HG03045 (cell line): ENCODE results near the gene CFAP161.

ENCODE experiments used
- ATAC-seq: cut with Tn5 transposase; IDR thresholded peaks from one replicate; pipeline ENCODE4 v1.9.1; 2021; ENCODE audit warnings: mild to moderate bottlenecking, moderate library complexity; ENCODE audit not compliant: unreplicated experiment

CFAP161 gene, protein sequence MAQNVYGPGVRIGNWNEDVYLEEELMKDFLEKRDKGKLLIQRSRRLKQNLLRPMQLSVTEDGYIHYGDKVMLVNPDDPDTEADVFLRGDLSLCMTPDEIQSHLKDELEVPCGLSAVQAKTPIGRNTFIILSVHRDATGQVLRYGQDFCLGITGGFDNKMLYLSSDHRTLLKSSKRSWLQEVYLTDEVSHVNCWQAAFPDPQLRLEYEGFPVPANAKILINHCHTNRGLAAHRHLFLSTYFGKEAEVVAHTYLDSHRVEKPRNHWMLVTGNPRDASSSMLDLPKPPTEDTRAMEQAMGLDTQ

DNA sequence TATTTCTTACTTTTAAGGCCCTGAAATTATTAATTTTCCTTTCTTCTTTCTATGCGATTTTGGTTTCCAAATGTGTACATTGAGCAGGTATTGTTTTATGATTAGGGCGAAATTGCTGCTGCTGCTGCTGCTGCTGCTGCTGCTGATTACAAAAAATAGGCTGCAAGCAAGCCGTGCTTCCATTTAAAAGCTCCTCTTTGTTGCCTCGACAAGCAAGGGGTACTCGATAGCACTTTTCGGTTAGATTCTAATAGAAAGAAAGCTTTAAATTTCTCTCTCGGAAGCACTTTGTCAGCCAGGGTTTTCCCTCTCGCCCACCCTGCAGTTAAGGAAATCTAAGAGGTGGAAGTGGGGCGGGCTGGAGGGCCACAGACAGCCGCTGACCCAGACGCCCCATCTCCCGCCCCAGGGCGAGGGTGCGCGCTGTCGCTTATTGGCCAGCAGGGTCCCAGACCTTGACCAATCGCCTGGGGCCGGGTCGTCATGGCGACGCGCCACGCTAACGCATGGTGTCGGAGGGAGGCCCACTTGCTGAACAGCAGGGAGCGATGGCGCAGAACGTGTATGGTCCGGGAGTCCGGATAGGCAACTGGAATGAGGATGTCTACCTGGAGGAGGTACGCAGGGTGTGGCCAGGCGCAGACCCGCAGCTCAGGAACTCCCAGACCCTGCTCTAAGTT, at the start of gene CFAP161:
Gene CFAP161 (plus strand): TSS at position 489 of the 680 bp plus-strand sequence. CDS start 60 bp downstream, at position 549.
- no peak for ATAC-seq

DNA sequence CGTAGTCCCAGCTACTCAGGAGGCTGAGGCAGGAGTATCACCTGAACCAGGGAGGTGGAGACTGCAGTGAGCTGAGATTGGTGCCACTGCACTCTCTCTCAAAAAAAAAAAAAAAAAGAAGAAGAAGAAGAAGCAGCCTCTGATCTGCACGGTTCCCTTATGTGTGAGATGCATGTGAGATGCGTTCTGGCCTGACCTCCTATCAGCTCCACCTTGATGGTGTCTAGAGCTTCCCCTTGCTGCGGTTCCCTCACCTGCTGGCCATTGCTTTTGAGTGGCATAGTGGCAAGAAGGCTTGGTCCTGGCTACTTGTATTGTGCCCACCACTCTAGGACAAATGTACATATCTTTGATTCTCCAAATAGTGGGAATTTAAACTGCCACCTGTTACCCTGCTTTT, 49.4 kb upstream of the CFAP161 start:
- no peak for ATAC-seq

DNA sequence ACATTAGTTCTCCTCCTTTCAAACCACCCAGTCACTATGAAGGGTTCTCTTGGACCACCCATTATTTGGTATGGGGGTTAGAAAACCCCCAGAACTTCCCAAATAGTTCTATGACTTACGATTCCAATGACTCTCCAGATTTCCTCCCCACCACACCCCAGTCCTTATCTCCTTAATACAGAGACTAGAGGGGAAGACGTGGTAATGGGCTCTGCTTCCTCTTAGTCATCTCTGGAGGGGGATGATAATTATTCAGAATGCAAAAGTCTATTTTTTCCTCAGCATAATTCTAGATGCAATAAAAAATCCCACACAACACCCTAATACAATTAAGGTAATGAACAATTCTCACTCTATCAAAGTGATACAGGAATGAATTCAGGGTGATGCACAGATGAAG, 48.9 kb upstream of the CFAP161 start:
- no peak for ATAC-seq

DNA sequence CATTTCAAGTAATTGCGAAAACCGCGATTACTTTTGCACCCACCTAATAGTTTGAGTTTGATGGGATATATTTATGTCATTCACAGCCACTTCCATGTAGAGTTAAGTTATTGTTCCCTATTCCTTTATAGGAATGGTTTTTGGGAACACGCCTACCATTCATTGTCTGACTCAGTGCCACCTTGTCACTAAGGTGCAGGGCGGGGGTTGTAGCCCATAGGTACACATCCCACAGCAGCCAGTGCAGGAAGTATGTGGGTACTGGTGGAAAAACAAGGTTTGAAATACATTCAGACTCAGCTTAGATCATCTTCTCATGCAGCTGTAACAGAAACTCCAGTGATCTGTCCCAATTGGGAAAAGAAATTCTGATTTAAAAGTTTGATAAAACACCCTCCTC, 48.2 kb upstream of the CFAP161 start:
- no peak for ATAC-seq

DNA sequence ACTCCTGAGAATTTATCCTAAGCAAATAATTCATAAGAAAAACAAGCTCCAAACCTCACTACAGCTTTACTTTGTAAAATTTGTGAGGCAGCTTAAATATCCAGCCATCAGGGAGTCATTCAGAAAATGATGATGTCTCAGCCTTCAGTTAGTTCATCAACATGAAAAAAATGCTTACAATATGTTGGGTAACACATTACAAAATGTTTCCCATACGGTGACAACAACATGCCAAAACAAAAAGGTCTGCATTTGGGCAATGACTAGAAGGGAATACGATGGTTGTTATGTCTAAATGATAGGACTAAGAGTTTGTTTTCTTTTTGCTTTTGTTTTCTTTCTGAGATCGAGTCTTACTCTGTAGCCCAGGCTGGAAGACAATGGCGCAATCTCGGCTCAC, 47.0 kb upstream of the CFAP161 start:
- ATAC-seq = no peak

DNA sequence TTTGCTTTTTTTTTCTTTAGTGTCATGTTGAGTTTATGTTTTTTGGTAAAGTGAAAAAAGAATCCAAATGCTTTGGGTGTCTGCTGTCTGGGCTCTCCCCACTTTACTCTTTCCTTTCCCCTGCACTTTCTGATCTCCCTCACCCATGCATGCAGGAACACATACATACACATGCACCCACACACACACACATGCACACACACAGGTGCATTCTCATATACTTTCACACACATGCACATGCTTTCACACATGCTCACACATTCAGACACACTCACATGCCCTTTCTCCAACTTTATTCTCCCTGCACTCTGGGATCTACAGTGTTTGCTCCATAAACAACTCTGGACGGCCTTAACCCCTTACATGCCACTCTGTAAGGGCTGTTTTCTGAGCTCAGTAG, 46.4 kb upstream of the CFAP161 start:
- no peak for ATAC-seq

DNA sequence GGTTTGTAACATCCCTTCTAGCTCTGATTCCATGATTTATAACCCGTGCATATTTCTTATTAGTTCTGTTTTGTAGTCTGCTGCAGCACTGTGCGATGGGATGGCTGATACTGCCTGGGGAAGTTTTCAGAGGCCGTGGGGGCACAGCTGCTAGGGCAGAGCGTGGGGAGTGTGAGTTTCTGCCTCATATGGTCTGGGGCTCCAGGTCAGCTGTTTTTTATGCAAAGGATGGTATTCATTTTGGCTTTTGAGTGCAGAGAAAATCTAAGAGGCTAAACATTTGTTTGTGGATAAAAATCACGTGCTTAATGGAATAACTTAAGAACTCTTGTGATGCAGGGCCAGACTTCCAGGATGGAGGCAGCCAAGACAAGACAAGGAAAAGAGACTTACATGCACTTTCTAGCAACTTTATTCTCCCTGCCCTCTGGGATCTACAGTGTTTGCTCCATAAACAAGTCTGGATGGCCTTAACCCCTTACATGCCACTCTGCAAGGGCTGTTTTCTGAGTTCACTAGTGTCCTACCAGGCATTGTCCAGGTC, 45.5 kb upstream of the CFAP161 start:
- no peak for ATAC-seq

DNA sequence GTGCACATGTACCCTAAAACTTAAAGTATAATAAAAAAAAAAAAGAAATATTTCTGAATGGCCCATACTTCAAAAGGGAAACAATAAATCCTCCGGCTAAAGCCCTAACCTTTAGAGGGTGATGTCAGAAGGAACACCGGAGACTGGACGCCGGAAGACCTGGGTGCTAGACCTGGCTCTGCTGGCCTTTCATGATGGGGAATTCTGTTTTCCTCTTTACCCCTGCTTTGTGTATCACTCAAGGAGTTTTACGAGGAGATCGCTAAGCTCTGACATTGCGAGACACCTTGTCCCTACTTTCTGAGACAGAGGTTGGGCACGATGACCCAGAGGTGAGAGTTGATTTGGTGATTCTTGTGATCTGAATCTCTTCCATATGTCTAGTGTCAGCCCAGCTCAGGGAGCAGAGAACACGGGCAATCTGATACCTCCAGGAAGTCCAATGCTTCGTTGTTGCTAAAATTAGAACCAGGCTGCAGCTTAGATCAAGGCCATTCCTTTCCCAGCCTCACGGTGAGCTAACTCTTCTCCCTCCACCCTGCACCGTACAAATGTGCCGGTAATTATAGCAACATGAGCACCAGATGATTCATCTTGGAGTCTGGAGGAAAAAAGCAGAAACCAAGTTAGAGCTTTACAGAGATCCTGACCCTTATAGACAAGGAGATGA, 42.0 kb upstream of the CFAP161 start:
- no peak for ATAC-seq

DNA sequence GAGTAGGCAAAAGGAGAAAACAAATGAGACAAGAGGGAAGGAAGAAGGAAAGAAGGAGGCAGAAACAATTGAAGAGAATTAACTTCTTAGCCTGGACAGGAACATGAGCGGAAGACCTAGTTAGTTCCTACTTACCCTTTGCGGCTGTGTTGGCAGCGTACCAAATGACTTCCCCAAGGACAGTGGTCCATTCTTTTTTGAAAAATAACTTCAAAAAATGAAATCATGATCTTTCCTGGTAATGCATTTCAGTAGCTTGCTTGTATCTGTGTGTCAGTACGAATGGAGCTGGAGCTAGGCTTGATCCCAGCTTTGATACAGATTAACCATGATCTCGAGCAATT, 41.5 kb upstream of the CFAP161 start:
- ATAC-seq = no peak

DNA sequence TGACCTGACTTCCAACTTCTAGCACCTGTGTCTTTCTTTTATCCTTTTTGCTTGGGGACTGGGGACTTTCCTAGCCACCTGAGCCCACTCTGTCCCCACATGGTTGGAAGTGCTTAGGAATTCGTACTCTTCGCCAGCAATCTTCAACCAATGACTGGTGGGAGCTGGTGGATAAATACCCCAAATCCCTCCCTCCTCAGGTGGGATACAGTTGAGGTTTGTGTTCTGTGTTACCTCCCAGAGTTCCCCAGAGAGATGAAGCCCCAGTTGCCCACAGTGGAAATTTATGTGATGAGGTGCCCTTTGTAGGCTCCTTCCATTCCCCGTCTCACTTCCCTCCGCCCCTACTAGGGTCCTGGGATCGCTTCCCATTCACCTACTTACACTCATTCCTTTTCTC, 40.1 kb upstream of the CFAP161 start:
- ATAC-seq = no peak

DNA sequence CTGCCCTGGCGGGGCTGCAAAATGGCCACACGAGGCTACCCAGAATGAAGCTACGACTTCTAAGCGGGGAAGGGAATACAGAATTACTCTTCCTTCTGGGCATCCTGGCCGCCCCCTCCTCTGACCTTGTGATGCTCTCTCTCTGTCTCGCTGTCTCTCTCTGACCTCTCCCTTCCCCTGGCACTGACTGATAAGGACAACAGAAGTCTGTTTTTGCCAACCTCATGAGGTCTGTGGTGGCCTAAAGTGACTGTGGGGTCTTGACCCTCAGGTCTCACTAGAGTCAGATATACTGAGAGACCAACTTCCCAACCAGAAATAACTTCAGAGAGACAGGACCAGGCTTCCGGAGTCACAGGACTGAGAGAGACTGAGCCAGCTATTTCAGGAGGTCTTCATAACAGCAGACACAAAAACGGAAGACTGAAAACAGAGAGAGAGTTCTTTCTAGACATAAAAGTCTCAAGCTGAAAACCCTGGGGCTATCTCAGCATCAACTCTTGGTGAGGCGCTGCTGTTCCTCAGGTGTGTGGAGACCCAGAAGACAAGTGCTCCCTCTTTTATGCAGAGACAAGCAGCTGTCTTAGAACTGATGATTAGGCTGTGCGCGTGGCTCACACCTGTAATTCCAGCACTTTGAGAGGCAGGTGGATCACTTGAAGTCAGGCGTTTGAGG, 38.2 kb upstream of the CFAP161 start:
- ATAC-seq = no peak

DNA sequence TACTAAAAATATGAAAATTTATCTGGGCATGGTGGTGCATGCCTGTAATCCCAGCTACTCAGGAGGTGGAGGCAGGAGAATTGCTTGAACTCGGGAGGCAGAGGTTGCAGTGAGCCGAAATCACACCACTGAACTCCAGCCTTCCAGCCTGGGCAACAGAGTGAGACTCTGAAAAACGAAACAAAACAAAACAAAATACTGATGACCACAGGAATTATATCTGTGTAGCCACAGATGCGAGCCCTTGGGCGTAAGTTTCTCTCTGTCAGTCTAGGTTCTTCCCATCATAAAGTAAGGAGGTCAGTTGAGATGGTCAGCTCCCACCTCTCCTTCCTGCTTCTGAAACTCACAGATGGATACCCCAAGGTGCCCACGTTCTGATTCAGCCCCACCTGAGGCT, 37.7 kb upstream of the CFAP161 start:
- no peak for ATAC-seq

DNA sequence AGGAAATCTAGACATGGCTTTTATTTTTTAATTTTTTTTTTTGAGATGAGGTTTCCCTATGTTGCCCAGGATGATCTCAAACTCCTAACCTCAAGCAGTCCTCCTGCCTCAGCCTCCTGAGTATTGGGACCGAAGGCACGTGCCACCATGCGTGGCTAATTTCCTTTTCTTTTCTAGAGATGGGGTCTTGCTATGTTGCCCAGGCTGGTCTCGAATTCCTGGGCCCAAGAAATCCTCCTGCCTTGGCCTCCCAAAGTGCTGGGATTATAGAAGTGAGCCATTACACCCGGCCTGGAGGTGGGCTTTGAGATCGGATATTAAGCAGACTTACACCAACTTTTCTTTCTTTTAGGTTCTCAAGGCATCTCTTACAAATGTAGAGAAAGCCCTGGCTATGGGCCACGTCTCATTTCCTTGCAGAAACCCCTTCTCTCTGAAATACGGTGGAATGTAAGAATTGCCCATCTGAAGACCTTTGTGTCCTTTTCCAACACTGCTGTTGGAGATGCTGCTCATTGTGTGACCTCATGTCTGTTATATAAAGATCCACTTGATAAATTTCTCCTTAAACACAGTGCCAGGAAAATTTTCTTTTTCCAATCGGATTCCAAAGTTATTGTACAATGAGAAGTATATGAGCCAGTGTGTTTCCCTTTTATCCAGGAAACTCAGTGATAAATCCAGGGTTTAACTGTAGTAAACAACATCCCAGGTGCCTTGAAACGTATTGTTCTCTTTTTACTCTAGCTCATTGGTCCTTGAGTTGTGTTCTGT, 36.8 kb upstream of the CFAP161 start:
- ATAC-seq = no peak

DNA sequence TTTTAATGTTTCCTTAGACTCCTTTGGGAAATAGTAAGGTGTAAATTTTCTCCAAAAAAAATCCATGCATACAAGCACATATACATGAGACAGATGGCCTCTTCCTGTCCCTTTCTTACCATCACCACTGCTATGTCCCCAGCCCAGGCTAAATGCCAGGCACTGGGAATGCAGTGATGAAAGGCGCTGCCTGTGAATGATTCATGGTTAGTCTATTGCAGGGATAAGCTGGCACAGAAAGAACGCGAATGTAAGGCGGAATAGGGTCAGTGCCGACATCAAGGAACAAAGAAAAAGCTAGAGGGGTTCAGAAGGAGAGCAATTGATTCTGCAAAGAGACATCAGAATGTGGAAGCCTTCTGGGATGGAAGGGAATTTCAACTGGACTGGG, 36.2 kb upstream of the CFAP161 start:
- ATAC-seq = no peak

DNA sequence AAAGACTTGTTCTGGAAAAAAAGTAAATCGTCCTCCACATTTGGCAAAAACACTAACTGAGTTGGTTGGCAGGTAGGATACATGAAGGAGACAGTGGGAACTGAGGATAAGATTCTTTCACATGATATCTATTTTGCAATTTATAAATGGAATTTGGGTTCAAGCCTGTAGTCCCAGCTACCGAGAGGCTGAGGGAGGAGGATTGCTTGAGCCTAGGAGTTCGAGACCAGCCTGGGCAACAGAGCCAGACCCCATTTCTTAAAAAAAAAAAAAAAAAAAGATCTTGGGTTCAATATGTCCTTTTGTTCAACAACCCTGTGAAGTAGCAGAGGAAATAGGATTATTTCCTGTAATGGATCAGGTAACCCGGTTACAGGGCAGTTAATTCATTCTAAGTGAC, 35.7 kb upstream of the CFAP161 start:
- ATAC-seq = no peak

DNA sequence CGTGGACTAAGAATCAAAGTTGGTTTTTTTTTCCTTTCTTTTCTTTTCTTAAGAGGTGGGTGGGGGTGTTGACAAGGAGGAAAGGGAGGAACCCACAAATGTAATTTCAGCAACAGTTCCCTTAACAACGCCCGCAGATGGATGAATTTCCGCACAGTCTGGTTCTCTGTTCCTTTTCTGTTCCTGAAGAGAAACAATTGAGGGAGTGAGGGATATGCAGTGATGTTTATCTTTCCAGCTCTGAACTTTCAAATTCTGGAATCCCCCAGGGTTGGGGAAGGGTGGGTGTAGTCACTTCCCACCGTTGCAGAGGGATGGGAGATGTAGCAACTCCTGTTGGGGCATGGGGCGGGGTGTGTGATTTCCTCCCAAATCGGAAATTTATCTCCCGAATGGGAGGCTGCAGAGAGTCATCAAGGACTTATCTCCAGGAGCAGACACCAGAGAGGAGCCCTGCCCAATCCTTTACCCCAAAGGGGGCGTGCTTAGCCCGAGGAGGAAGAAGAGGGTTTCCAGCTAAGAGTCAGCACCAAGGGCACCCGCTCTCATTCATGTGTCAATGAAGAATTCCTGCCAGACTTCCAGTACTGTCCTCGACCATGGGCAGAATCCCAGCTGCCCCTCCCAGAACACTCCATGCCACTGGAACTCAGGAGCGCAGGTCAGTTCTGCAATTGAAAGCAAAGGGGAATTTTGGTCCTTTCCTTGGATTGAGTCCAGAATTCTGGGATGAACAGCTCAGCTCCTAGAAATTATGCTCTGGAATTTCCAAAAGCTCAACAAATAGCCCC, 35.0 kb upstream of the CFAP161 start:
- no peak for ATAC-seq

DNA sequence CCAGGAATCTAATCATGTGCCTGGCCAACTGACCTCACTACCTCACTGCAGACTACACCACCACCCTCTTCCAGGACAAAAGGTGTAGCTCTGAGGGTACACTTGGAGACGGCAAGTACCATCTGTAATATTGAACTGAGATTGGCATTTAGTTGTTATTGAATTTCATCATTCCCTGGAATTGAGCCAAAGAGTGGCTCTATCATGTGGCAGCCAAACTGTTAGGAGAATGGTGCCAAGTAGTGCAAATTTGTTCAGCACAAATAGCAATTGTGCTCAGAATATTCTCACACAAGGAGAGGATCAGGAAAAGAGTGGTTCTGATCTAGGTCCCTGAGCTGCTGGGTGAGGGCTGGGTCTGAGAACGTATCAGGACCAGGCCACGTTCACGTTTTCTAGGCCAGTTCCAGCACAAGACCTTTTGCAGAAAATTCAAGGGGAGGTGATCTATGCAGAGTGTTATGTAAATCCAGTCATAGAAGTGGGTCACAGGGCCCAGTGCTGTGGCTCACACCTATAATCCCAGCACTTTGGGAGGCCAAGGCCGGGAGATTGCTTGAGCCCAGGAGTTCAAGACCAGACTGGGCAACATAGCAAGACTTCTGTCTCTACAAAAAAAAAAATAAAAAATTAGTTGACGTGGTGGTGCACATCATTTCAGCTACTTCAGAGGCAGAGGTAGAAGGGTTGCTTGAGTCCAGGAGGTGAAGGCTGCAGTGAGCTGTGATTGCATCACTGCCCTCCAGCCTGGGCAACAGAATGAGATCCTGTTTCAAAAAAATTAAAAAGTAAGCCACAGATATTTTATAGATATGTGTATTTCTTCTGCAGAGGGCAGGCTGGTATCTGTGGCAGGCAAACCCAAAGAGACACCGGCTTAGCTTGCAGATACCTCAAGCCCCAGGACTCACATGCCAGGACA, 31.9 kb upstream of the CFAP161 start:
- no peak for ATAC-seq

DNA sequence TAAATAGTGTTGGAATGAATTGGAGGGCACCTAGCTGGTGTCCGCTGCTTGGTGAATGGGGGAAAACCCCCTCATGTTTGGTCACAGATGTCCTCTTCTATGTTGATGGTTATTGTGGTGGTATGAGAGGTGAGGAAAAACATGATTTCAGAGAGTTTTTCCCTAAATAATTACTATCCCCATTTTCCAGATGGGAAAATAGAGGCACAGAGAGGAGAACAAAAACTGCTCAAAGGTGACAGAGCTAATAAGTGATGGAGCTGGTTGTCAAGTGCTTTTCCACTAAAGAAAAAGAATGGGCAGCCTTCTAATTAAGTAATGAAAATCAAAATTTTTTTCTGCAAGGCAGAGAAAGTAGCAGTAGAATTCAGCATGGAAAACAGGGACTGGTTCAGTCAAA, 30.2 kb upstream of the CFAP161 start:
- ATAC-seq = no peak

DNA sequence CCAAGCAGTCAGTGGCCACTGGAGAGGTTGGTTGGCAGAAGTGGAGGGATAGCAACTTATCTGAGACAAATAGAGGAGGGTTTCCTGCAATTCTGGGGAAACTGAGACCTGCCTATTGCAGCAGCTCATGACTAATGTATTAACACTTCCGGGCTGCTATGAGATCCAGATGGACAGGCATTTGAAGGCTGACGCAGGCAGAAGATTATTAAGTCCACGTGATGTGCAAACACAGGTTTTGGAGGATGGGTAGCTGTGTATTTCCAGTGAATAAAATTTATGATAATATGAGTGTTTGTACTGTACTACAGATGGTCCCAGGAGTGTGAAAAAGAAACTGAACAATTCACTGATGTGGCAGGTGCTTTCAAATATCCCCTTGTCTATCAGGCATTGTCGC, 28.5 kb upstream of the CFAP161 start:
- no peak for ATAC-seq
